CD4-positive, CD25-positive, alpha-beta regulatory T cell (primary cell): ENCODE results near the gene ACOT11. TPM values are rescaled to one million over a fixed set of nuclear protein-coding genes. Genes with fewer than 3 reads are reported as not detected.
"Not testable (repeated sequence)": the region's sequence is repeated elsewhere in the genome, so short reads cannot be mapped to it uniquely, and the experiment has no call there.

ENCODE experiments used
- ATAC-seq, 2 donors: fragments of 150-1000 bp; cut with Tn5 transposase; one replicate each; pipeline ENCODE4 v1.10.0; 2021; ENCODE audit warnings: low read depth in 2 of 2, moderate number of reproducible peaks in 2 of 2, moderate library complexity in 1 of 2
- DNase-seq, 3 donors: peaks; one replicate each; pipeline versions ENCODE4 v3.0.0 to v3.0.0-alpha.2; 2012 to 2022; ENCODE audit warnings: mixed read lengths in 1 of 3
- H3K27ac ChIP-seq: one replicate; pipeline ENCODE4 v1.7.0; 2013; ENCODE audit warnings: mild to moderate bottlenecking, low read length; ENCODE audit not compliant: insufficient read depth, poor library complexity, severe bottlenecking
- H3K27me3 ChIP-seq: one replicate; pipeline ENCODE4 v1.7.0; 2013; ENCODE audit warnings: low read length; ENCODE audit not compliant: control insufficient read depth, insufficient read depth
- H3K36me3 ChIP-seq: one replicate; pipeline ENCODE4 v1.7.0; 2013; ENCODE audit warnings: mild to moderate bottlenecking, low read length, moderate library complexity; ENCODE audit not compliant: control insufficient read depth, insufficient read depth
- H3K4me1 ChIP-seq: 2 replicates; pipeline ENCODE4 v1.7.0; 2013; ENCODE audit warnings: mild to moderate bottlenecking, low read length; ENCODE audit not compliant: insufficient read depth, control insufficient read depth, poor library complexity, severe bottlenecking
- H3K4me3 ChIP-seq: one replicate; pipeline ENCODE4 v1.7.0; 2013; ENCODE audit warnings: low read depth, mild to moderate bottlenecking, low read length, moderate library complexity
- H3K9me3 ChIP-seq, 2 experiments: 1 replicate in 1 of 2; 2 replicates in 1 of 2; pipeline ENCODE4 v1.7.0; 2013; ENCODE audit warnings: low read length in 2 of 2, mild to moderate bottlenecking in 1 of 2, moderate library complexity in 1 of 2; ENCODE audit not compliant: control insufficient read depth in 2 of 2
- H3K27ac Mint-ChIP-seq, 3 donors: one replicate each; pipeline ENCODE4 v1.8.0; 2020 to 2022; ENCODE audit warnings: mild to moderate bottlenecking in 3 of 3, mixed read lengths in 3 of 3, moderate library complexity in 2 of 3
- H3K27me3 Mint-ChIP-seq: one replicate; pipeline ENCODE4 v1.8.0; 2022; ENCODE audit warnings: mild to moderate bottlenecking, mixed read lengths
- H3K36me3 Mint-ChIP-seq: one replicate; pipeline ENCODE4 v1.8.0; 2020; ENCODE audit warnings: mixed read lengths
- H3K4me1 Mint-ChIP-seq, 4 donors: one replicate each; pipeline ENCODE4 v1.8.0; 2020 to 2022; ENCODE audit warnings: mixed read lengths in 4 of 4, mild to moderate bottlenecking in 1 of 4
- H3K4me3 Mint-ChIP-seq, 4 donors: one replicate each; pipeline ENCODE4 v1.8.0; 2020 to 2022; ENCODE audit warnings: mild to moderate bottlenecking in 4 of 4, mixed read lengths in 4 of 4, moderate library complexity in 3 of 4
- H3K9me3 Mint-ChIP-seq, 7 donors: one replicate each; pipeline ENCODE4 v1.8.0; 2020 to 2022; ENCODE audit warnings: mixed read lengths in 7 of 7, mild to moderate bottlenecking in 3 of 7, moderate library complexity in 2 of 7
- polyA plus RNA-seq, 4 donors: library from polyadenylated mRNA; unstranded; fragments of 300-500 nt; fragmentation: Illumina TruSeq; gene quantifications; one replicate each; pipeline ENCODE4 v1.2.3, GENCODE V29; 2021
- total RNA-seq: library from RNA; stranded (reverse); gene quantifications from one replicate; pipeline ENCODE4 v1.2.3, GENCODE V29; 2022

Gene ACOT11
- total and polyA plus RNA-seq, 5 donors from 2014 or later, result 0.15 to 0.36 (median 0.15) TPM; not detected in 2

GRCh38 chr1:54519709-54520108 is 28.3 kb upstream of the ACOT11 start:
- Mint-ChIP-seq H3K27me3 (no peaks in the 10 kb centered on the region), H3K4me3 (no peak overlapping the region), H3K9me3 (no peaks in the 10 kb centered on the region), H3K27ac (no peak overlapping the region), H3K4me1 (no peaks in the 10 kb centered on the region), H3K36me3 (no peaks in the 10 kb centered on the region)
- Histone ChIP-seq H3K27ac (no peak overlapping the region), H3K27me3 (no peaks in the 10 kb centered on the region), H3K4me1 (no peaks in the 10 kb centered on the region), H3K4me3 (no peak overlapping the region), H3K9me3 (no peaks in the 10 kb centered on the region), H3K36me3 (no peaks in the 10 kb centered on the region)
- ATAC-seq (no peak), DNase-seq (no peak)

- DNase-seq, result no peak
- Mint-ChIP-seq H3K4me1 (no peaks in the 10 kb centered on the region), H3K9me3 (no peaks in the 10 kb centered on the region), H3K27ac (no peak overlapping the region), H3K4me3 (no peak overlapping the region), H3K27me3 (no peaks in the 10 kb centered on the region), H3K36me3 (no peaks in the 10 kb centered on the region)
- ATAC-seq, result no peak
- H3K9me3 ChIP-seq, result no peaks in the 10 kb centered on the region
- H3K4me3 ChIP-seq, result no peak overlapping the region
- no peak overlapping the region for H3K27ac ChIP-seq
- no peaks in the 10 kb centered on the region for H3K27me3 ChIP-seq
- no peaks in the 10 kb centered on the region for H3K4me1 ChIP-seq
- H3K36me3 ChIP-seq, result no peaks in the 10 kb centered on the region
Measured at GRCh38 chr1:54520631-54521321, 27.3 kb upstream of the ACOT11 start.

GRCh38 chr1:54526565-54526964 is 21.5 kb upstream of the ACOT11 start:
- not testable (repeated sequence) for DNase-seq, H3K9me3 Mint-ChIP-seq, H3K27me3 ChIP-seq, H3K4me1 Mint-ChIP-seq, H3K36me3 ChIP-seq, H3K4me1 ChIP-seq, H3K27me3 Mint-ChIP-seq, H3K4me3 ChIP-seq, H3K27ac ChIP-seq, H3K36me3 Mint-ChIP-seq, H3K9me3 ChIP-seq, ATAC-seq, H3K4me3 Mint-ChIP-seq
- peak overlapping the region in 1 of 3 donors; percentile 61 for H3K27ac Mint-ChIP-seq

GRCh38 chr1:54528613-54529012 is 19.4 kb upstream of the ACOT11 start:
- H3K4me3 ChIP-seq, result no peak overlapping the region
- no peaks in the 10 kb centered on the region for H3K4me1 Mint-ChIP-seq
- no peaks in the 10 kb centered on the region for H3K9me3 ChIP-seq
- H3K9me3 Mint-ChIP-seq, result no peaks in the 10 kb centered on the region
- no peak overlapping the region for H3K27ac ChIP-seq
- DNase-seq, result no peak
- H3K27me3 ChIP-seq, result no peaks in the 10 kb centered on the region
- no peak overlapping the region for H3K4me3 Mint-ChIP-seq
- no peaks in the 10 kb centered on the region for H3K36me3 ChIP-seq
- no peak for ATAC-seq
- H3K27me3 Mint-ChIP-seq, result peaks cover 8% of the 10 kb centered on the region
- no peaks in the 10 kb centered on the region for H3K36me3 Mint-ChIP-seq
- no peaks in the 10 kb centered on the region for H3K4me1 ChIP-seq
- H3K27ac Mint-ChIP-seq, result no peak overlapping the region

- no peak overlapping the region for H3K27ac ChIP-seq
- DNase-seq, result no peak
- no peaks in the 10 kb centered on the region for H3K36me3 Mint-ChIP-seq
- H3K9me3 Mint-ChIP-seq, result no peaks in the 10 kb centered on the region
- no peaks in the 10 kb centered on the region for H3K4me1 ChIP-seq
- H3K27ac Mint-ChIP-seq, result no peak overlapping the region
- no peaks in the 10 kb centered on the region for H3K36me3 ChIP-seq
- H3K27me3 Mint-ChIP-seq, result peaks cover 13% of the 10 kb centered on the region
- no peak overlapping the region for H3K4me3 ChIP-seq
- H3K27me3 ChIP-seq, result no peaks in the 10 kb centered on the region
- no peak for ATAC-seq
- H3K4me3 Mint-ChIP-seq, result no peak overlapping the region
- no peaks in the 10 kb centered on the region for H3K9me3 ChIP-seq
- H3K4me1 Mint-ChIP-seq, result no peaks in the 10 kb centered on the region
Measured at GRCh38 chr1:54532033-54532432, 16.0 kb upstream of the ACOT11 start.

GRCh38 chr1:54536656-54537055 is 11.4 kb upstream of the ACOT11 start:
- H3K9me3 Mint-ChIP-seq, H3K4me3 ChIP-seq, H3K27me3 ChIP-seq, ATAC-seq, H3K4me3 Mint-ChIP-seq, H3K36me3 Mint-ChIP-seq, H3K9me3 ChIP-seq, H3K27ac Mint-ChIP-seq, H3K4me1 ChIP-seq, H3K4me1 Mint-ChIP-seq, DNase-seq, H3K36me3 ChIP-seq, H3K27ac ChIP-seq: not testable (repeated sequence)
- H3K27me3 Mint-ChIP-seq, result peaks cover 22% of the 10 kb centered on the region

- DNase-seq (no peak), ATAC-seq (no peak)
- no peaks in the 10 kb centered on the region for H3K9me3 ChIP-seq
- H3K36me3 ChIP-seq, result no peaks in the 10 kb centered on the region
- H3K27ac ChIP-seq, result no peak overlapping the region
- no peak overlapping the region for H3K4me3 ChIP-seq
- Mint-ChIP-seq H3K27me3 (peaks cover 22% of the 10 kb centered on the region), H3K4me1 (peaks cover 0 to 11% (median 4%) of the 10 kb centered on the region in 4 donors), H3K27ac (no peak overlapping the region), H3K9me3 (no peaks in the 10 kb centered on the region), H3K36me3 (no peaks in the 10 kb centered on the region), H3K4me3 (no peak overlapping the region)
- H3K27me3 ChIP-seq, result peaks cover 2% of the 10 kb centered on the region
- H3K4me1 ChIP-seq, result peaks cover 13% of the 10 kb centered on the region
Measured at GRCh38 chr1:54537611-54538010, 10.4 kb upstream of the ACOT11 start.

GRCh38 chr1:54538538-54538937 is 9.5 kb upstream of the ACOT11 start:
- H3K4me3 Mint-ChIP-seq, result peak overlapping the region in 1 of 4 donors; percentile 21
- ATAC-seq (no peak), DNase-seq (no peak)
- H3K36me3 Mint-ChIP-seq, result no peaks in the 10 kb centered on the region
- H3K27ac ChIP-seq, result no peak overlapping the region
- H3K9me3 Mint-ChIP-seq, result no peaks in the 10 kb centered on the region
- H3K9me3 ChIP-seq, result no peaks in the 10 kb centered on the region
- H3K4me1 ChIP-seq, result peaks cover 16% of the 10 kb centered on the region
- H3K27me3 ChIP-seq, result peaks cover 2% of the 10 kb centered on the region
- H3K36me3 ChIP-seq, result no peaks in the 10 kb centered on the region
- peak overlapping the region in 1 of 3 donors; percentile 38 for H3K27ac Mint-ChIP-seq
- no peak overlapping the region for H3K4me3 ChIP-seq
- H3K4me1 Mint-ChIP-seq, result peaks cover 0 to 19% (median 8%) of the 10 kb centered on the region in 4 donors
- peaks cover 28% of the 10 kb centered on the region for H3K27me3 Mint-ChIP-seq
